HepG2 (cell line): ENCODE results near the gene MCMBP. TPM values are rescaled to one million over a fixed set of nuclear protein-coding genes. Genes with fewer than 3 reads are reported as not detected.

Experiments used
- ATAC-seq: fragments of 200-7000 bp; cut with Tn5 transposase; 3 replicates; pipeline ENCODE4 v1.9.1; 2020; ENCODE audit warnings: mild to moderate bottlenecking, moderate library complexity
- BruUV-seq: library from RNA; stranded (reverse); fragments of 400-500 nt; replicated peaks from 2 replicates; lab custom pipeline; 2021; lab: Mats Ljungman, UMichigan
- CTCF ChIA-PET: fragments of 300-600 bp; formaldehyde crosslinking; extraction: SDS; loops from one replicate; lab custom pipeline; 2021; ENCODE audit warnings: low total read pairs, inconsistent platforms, low intra/inter-chr PET ratio; lab: Yijun Ruan, JAX
- POLR2A ChIA-PET: fragments of 350-600 bp; sonication (Branson Sonifier 250); formaldehyde crosslinking; loops from one replicate; lab custom pipeline; 2020; ENCODE audit warnings: antibody characterized with exemption, inconsistent platforms; lab: Yijun Ruan, JAX
- DNase-seq: peaks from one replicate; pipeline ENCODE4 v3.0.0-alpha.2; 2015; ENCODE audit warnings: low spot score
- FAIRE-seq: peaks from 3 replicates; lab custom pipeline; 2011; peaks lifted over from hg19 to GRCh38; lab: Jason Lieb, UNC
- H2AFZ ChIP-seq: one replicate; pipeline ENCODE4 v1.6.1; 2011; ENCODE audit warnings: low read length, inconsistent platforms
- H3K27ac ChIP-seq: fragments of 300-600 bp; 3 replicates; pipeline ENCODE4 v1.8.0; 2011; ENCODE audit warnings: mixed run types, mild to moderate bottlenecking, mixed read lengths, low read length, inconsistent platforms; ENCODE audit not compliant: insufficient read depth; ENCODE audit errors: extremely low read length
- H3K27me3 ChIP-seq, 2 experiments: fragments of 200-600 bp in 1 of 2; 2 replicates in 1 of 2; 3 replicates in 1 of 2; pipeline versions ENCODE4 v1.6.0 to v1.8.0; 2011; ENCODE audit warnings: low read length in 2 of 2, mild to moderate bottlenecking in 2 of 2, moderate library complexity in 2 of 2, inconsistent platforms in 1 of 2; ENCODE audit not compliant: insufficient read depth in 2 of 2, control insufficient read depth in 1 of 2
- H3K36me3 ChIP-seq, 2 experiments: fragments of 200-600 bp in 1 of 2; replicated peaks in 1 of 2; 2 replicates in 1 of 2; 3 replicates in 1 of 2; pipeline versions ENCODE4 v1.5.1 to v1.8.0; 2011; ENCODE audit warnings: low read length in 2 of 2, inconsistent platforms in 1 of 2; ENCODE audit not compliant: insufficient read depth in 2 of 2, control insufficient read depth in 1 of 2
- H3K4me1 ChIP-seq: 2 replicates; pipeline ENCODE4 v1.5.1; 2012; ENCODE audit warnings: low read length, inconsistent platforms; ENCODE audit not compliant: insufficient read depth
- H3K4me2 ChIP-seq: 2 replicates; pipeline ENCODE4 v1.6.0; 2011; ENCODE audit warnings: low read depth, low read length, inconsistent platforms
- H3K4me3 ChIP-seq, 3 experiments: fragments of 200-600 bp in 1 of 3; sonication (generic), shearing (Covaris generic) in 1 of 3; replicated peaks in 1 of 3; 2 replicates each; pipeline ENCODE4 v1.5.1; 2011 to 2016; ENCODE audit warnings: low read length in 3 of 3, inconsistent platforms in 2 of 3, low read depth in 2 of 3, mild to moderate bottlenecking in 2 of 3, control low read depth in 1 of 3, mixed read lengths in 1 of 3; ENCODE audit not compliant: insufficient read depth in 1 of 3
- H3K79me2 ChIP-seq: one replicate; pipeline ENCODE4 v1.6.1; 2011; ENCODE audit warnings: low read length, inconsistent platforms; ENCODE audit not compliant: insufficient read depth
- H3K9ac ChIP-seq: 2 replicates; pipeline ENCODE4 v1.6.0; 2011; ENCODE audit warnings: mild to moderate bottlenecking, low read depth, low read length, inconsistent platforms; ENCODE audit not compliant: insufficient read depth
- H3K9me3 ChIP-seq: 2 replicates; pipeline ENCODE4 v1.5.1; 2012; ENCODE audit warnings: mild to moderate bottlenecking, low read length
- H4K20me1 ChIP-seq: 2 replicates; pipeline ENCODE4 v1.6.0; 2011; ENCODE audit warnings: inconsistent platforms, mild to moderate bottlenecking, low read length, moderate library complexity; ENCODE audit not compliant: insufficient read depth
- ARID5B ChIP-seq: IDR thresholded peaks from 2 replicates; pipeline ENCODE4 v1.4.0; 2020; ENCODE audit warnings: mild to moderate bottlenecking, missing genetic modification reagents
- E2F2 ChIP-seq: sonication (generic); formaldehyde crosslinking; IDR thresholded peaks from 2 replicates; pipeline ENCODE4 v1.4.0; 2020; ENCODE audit warnings: missing genetic modification reagents, borderline replicate concordance
- IRF2 ChIP-seq: IDR thresholded peaks from 2 replicates; pipeline ENCODE4 v1.6.1; 2018; ENCODE audit warnings: missing genetic modification reagents, missing compliant biosample characterization
- ISL2 ChIP-seq: sonication (generic); formaldehyde crosslinking; IDR thresholded peaks from 2 replicates; pipeline ENCODE4 v1.5.0; 2020; ENCODE audit warnings: missing genetic modification reagents
- MAFK ChIP-seq, 2 experiments: IDR thresholded peaks in 1 of 2; conservative IDR thresholded peaks in 1 of 2; 2 replicates each; pipeline ENCODE4 v1.6.1; 2011; ENCODE audit warnings: improper control_type of control experiment in 2 of 2, low read length in 2 of 2
- MBD4 ChIP-seq: IDR thresholded peaks from 2 replicates; pipeline ENCODE4 v1.6.1; 2012; ENCODE audit warnings: low read length, inconsistent platforms, borderline replicate concordance
- NR2F6 ChIP-seq, 2 experiments: IDR thresholded peaks; 2 replicates each; pipeline ENCODE4 v1.6.1; 2016; ENCODE audit warnings: antibody characterized with exemption in 1 of 2, mild to moderate bottlenecking in 1 of 2
- REXO4 ChIP-seq: sonication (generic); formaldehyde crosslinking; IDR thresholded peaks from 2 replicates; pipeline ENCODE4 v1.8.0; 2022; ENCODE audit warnings: missing genetic modification reagents, mild to moderate bottlenecking, borderline replicate concordance
- ZNF362 ChIP-seq: sonication (generic); formaldehyde crosslinking; IDR thresholded peaks from 2 replicates; pipeline ENCODE4 v1.4.0; 2020; ENCODE audit warnings: missing genetic modification reagents, mild to moderate bottlenecking, borderline replicate concordance
- ZNF609 ChIP-seq: sonication (generic); formaldehyde crosslinking; IDR thresholded peaks from 2 replicates; pipeline ENCODE4 v1.4.0; 2020; ENCODE audit warnings: mild to moderate bottlenecking, missing genetic modification reagents, borderline replicate concordance
- ZNF766 ChIP-seq: sonication (generic); formaldehyde crosslinking; IDR thresholded peaks from 2 replicates; pipeline ENCODE4 v1.5.0; 2020; ENCODE audit warnings: missing genetic modification reagents, borderline replicate concordance
- WGBS: methylation state at CpG from one replicate; pipeline ENCODE4 v1.1.6; 2017; ENCODE audit warnings: low lambda C conversion rate; 5-methylcytosine and 5-hydroxymethylcytosine counted together
- in situ Hi-C: cut with HindIII; loops from 2 replicates; pipeline ENCODE4 v1.10.0; 2017; ENCODE audit warnings: low pct_unique_long_range_greater_than_20kb; ENCODE audit not compliant: extremely low pct_ligation_motif_present
- intact Hi-C: fragments of 100-400 bp; cut with micrococcal nuclease; formaldehyde crosslinking; loops from one replicate; pipeline ENCODE4 v1.10.0; 2022; ENCODE audit not compliant: unreplicated experiment
- polyA plus RNA-seq, 8 experiments: library from polyadenylated mRNA; depleted of rRNA in 3 of 8; stranded (reverse) in 7 of 8; unstranded in 1 of 8; fragments of >200 nt; fragmentation: Illumina TruSeq in 4 of 8; extraction: Trizol in 4 of 8; gene quantifications; 2 replicates each; pipeline versions ENCODE4 v1.2.1 to v1.2.3, GENCODE V29; 2011 to 2016; ENCODE audit warnings: low read depth in 4 of 8, missing spikeins in 1 of 8, mixed read lengths in 1 of 8; ENCODE audit not compliant: insufficient read depth in 1 of 8
- total RNA-seq, 5 experiments: library from RNA; depleted of rRNA; stranded (reverse); fragments of >200 nt; fragmentation: Illumina TruSeq; extraction: Trizol; gene quantifications; 2 replicates each; pipeline ENCODE4 v1.2.3, GENCODE V29; 2016; ENCODE audit warnings: low read depth in 1 of 5

Gene MCMBP
- total and polyA plus RNA-seq, 2 of the 13 experiments (the other 11 are each of a cell fraction or from before 2014, with no cell fraction given): 35.7 to 62.4 TPM

DNA sequence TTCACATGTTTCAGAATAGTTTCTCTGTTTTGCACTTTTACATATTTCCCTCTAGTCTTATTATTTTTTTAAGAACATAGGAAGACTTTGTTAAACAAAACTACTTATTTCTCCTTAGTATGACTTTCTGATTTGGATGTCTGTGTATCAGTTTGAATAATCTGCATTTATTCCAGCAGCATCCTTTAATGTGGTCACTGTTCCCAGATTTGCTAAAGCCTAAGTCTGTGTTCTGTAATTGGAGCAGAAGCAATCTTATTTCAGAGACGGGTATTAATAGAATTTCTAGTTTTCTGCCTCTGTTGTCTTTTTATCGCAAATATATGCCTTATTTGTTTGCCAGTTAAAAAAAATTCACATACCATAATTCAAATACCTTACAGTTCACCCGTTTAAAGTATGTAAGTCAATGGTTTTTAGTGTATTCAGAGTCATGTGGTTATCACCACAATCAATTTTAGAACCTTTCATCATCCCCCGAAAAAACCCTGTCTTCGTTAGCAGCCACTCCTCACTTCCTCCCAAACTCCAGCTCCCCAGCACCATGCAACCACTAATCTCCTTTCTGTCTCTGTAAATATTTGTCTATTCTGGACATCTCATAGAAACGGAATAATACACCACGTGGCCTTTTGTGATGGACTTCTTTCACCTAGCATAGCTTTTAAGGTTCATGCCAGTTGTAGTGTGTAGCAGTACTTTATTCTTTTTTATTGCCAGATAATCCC is 88.1 kb downstream of the MCMBP start:
- Histone ChIP-seq H4K20me1 (no peaks in the 10 kb centered on the region), H3K79me2 (peaks cover 2% of the 10 kb centered on the region), H3K36me3 (peaks cover 0 to 4% of the 10 kb centered on the region in 2 experiments; a peak in 1 of 5 replicates), H3K4me3 (no peak overlapping the region; a peak in 1 of 6 replicates), H3K9me3 (no peaks in the 10 kb centered on the region), H3K4me2 (peak overlapping the region; percentile 40), H3K9ac (no peak overlapping the region), H3K27ac (peak overlapping the region; percentile 5), H3K4me1 (peaks cover 41% of the 10 kb centered on the region), H3K27me3 (no peaks in the 10 kb centered on the region), H2AFZ (no peak overlapping the region)
- 2% methylated on average over 7 of the region's 7 CpGs for WGBS
- TSS peak; percentile 34 for BruUV-seq
- in situ Hi-C loops: no loop called here
- ATAC-seq: peak; percentile 91
- ChIA-PET POLR2A (interaction anchor here (1.2 kb wide), 1 partner anchor 59 kb away, joined by 5 read pairs; the partner anchor contains the start of gene INPP5F), CTCF (no interaction called here)
- FAIRE-seq: peak; percentile 73
- intact Hi-C loops: loop anchor here (5.0 kb wide), 1 partner anchor 32 kb away; no protein-coding TSS in a partner anchor
- DNase-seq: peak; percentile 90
- TF ChIP-seq MBD4 (no peak), ISL2 (CRISPR knock-in tag) (peak; percentile 77), NR2F6 (IDR thresholded peaks at IDR 0.05) (no peak), NR2F6 (CRISPR knock-in tag; IDR thresholded peaks at IDR 0.05) (0 out of 2 replicates have a peak, but pooled peaks have one; percentile 32), ZNF362 (peak; percentile 69; the same call in 1 of the 2 replicates), MAFK (conservative IDR thresholded peaks at IDR 0.05 in 1 of 2, IDR thresholded peaks at IDR 0.05 in 1 of 2; ENCODE audit: low read length in 2 of 2) (no peak), ARID5B (CRISPR knock-in tag) (peak; percentile 87), IRF2 (CRISPR knock-in tag) (0 out of 2 replicates have a peak, but pooled peaks have one; percentile 20), ZNF766 (CRISPR knock-in tag) (no peak), ZNF609 (CRISPR knock-in tag) (peak; percentile 67; the same call in 1 of the 2 replicates), E2F2 (no peak), REXO4 (CRISPR knock-in tag) (no peak)
